ENCODE results near the gene HSPG2.

DNA sequence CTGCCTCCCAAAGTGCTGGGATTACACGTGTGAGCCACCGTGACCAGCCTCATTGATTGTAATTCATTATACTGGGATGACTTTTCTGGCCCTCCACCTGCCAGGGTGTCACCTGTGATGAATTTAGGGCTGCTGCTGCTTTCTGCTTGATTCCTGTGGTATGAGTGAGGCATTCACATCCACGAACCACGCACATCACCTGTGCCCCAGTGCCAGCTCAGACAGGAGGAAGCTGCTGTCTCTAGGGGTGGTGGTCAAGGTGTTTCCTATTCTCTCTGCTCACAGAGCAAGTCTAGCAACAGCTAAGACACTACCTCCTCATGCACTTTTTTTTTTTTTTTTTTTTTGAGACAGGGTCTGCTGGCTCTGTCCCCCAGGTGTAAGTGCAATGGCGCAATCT lies 137.4 kb downstream of the HSPG2 start:
- TF ChIP-seq, protein P1, sequence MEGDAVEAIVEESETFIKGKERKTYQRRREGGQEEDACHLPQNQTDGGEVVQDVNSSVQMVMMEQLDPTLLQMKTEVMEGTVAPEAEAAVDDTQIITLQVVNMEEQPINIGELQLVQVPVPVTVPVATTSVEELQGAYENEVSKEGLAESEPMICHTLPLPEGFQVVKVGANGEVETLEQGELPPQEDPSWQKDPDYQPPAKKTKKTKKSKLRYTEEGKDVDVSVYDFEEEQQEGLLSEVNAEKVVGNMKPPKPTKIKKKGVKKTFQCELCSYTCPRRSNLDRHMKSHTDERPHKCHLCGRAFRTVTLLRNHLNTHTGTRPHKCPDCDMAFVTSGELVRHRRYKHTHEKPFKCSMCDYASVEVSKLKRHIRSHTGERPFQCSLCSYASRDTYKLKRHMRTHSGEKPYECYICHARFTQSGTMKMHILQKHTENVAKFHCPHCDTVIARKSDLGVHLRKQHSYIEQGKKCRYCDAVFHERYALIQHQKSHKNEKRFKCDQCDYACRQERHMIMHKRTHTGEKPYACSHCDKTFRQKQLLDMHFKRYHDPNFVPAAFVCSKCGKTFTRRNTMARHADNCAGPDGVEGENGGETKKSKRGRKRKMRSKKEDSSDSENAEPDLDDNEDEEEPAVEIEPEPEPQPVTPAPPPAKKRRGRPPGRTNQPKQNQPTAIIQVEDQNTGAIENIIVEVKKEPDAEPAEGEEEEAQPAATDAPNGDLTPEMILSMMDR (IDR thresholded peaks at IDR 0.05), result no peak
- no peak for TF ChIP-seq POLR2A (IDR thresholded peaks at IDR 0.05)

Measured in thyroid gland (tissue), 4 donors.